HG03097 (cell line): Measurements from ENCODE around the gene CIZ1.
A peak's percentile ranks its signal among the peaks of the same experiment; 100 is the strongest.

Source experiments
- ATAC-seq: cut with Tn5 transposase; IDR thresholded peaks from one replicate; pipeline ENCODE4 v1.9.1; 2021; ENCODE audit not compliant: unreplicated experiment, low FRiP score

CIZ1 gene

DNA sequence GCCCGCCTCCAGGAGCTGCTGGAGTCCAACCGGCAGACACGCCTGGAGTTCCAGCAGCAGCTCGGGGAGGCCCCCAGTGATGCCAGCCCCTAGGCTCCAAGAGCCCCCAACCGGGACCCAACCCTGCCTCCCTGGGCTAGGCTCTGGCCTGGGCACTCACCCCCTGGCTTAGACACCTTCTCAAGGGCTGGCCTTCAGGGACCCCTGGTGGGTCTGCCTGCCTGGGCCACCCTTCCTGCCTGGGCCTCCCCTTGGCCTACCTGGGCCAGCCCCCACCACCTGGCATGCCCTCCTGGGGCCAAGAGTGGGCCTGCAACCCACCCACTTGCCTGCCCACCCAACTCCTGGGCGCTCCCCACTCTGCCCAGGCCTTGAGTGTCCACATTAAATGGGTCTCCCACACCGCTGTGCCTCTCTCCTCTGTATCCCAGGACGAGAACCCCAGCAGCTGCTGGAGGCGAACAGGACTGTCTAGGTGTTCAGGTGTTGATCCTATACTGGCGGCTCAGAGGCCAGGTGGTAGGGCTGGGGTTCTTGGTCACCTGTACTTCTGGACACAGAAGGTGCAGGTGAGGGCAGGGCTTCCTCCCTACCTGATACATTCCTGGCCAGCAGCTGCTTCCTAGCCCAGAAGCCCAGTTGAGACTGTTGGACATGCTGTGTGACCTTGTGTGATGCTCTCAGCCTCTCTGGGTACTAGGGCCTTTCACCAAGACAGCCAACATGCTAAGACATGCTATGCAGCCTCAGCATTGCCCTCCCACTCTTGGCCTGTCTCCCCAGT, 27.7 kb downstream of the CIZ1 start:
- ATAC-seq, result no peak

DNA sequence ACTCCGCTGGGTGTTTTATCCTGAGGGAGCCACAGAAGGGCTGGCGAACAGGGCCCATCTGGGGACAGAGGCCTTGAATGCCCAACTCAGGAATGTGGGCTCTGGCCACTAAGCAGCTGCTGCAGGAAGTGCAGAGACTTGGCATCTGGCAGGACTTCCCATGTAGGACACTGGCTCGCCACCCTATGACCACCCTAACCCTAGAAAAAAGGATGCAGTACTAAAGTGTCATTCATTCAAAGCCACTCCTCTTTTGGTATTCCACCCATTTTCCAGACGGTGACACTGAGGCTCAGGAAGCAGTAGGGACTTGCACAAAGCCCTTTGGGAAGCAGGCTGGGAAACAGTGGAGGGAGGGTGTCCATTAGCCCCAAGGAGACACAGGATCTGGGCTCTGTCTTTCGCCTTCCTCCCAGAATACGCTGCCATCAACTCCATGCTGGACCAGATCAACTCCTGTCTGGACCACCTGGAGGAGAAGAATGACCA, 28.3 kb downstream of the CIZ1 start:
- ATAC-seq, result no peak

DNA sequence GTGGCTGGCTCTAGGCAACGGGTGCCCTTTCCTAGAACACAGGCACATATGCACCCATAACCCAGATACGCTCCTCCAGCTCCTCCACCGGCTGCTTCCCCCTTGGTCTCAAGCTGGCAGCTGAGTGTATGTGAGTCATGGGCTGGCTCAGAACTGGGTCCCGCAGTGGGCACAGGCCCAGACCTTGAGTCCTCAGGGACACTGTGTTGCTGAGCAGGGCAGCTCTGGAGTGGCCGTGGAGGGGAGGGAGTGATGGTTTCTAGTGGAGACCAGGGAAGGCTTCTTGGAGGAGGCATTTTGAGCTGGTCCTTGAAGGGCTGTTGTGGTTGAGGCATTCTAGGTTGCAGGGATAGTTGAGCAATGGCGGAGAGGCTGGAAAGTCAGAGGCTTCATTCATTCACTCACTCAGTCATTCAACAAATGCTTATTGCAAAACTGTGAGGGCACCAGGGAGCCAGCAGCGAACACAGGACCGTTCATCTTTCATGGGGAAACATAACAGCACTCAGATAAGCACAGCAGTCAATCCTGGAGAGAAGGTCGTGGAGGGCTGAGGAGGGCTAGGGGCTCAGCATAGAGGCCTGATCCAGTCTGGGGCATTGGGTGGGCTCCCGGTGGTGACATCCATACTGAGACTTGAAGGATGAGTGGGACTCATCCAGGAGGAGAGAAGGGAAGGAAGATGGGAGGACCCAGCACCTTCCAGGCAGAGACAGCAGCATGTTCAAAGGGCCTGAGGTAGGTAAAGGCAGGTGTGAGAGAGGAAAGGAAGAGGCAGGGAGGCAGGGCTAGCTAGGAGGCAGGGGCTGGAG, 29.0 kb downstream of the CIZ1 start:
- ATAC-seq, result no peak

DNA sequence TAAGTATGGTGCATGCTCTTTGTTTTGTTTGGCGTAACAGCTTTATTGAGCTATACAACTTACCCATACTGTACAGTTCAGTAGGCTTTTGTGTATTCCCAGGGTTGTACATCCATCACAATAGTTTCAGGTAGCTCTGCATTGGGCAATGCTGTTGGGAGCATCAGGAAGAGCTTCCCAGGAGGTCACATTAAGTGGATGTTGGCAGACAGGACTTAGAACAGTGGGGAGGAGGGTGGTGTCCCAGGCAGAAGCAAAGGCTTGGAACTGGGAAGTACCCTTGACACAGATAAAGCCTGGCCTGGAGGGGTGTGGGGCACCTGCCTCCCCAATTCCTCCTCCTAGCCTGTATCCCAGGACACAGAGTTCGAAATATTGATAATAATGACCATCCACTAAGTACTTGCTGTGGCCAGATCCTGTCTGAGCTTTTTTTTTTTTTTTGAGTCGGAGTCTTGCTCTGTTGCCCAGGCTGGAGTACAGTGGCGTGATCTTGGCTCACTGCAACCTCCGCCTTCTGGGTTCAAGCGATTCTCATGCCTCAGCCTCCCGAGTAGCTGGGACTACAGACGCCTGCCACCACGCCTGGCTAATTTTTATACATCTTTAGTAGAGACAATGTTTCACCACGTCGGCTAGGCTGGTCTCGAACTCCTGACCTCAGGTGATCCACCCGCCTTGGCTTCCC, 30.0 kb downstream of the CIZ1 start:
- no peak for ATAC-seq

DNA sequence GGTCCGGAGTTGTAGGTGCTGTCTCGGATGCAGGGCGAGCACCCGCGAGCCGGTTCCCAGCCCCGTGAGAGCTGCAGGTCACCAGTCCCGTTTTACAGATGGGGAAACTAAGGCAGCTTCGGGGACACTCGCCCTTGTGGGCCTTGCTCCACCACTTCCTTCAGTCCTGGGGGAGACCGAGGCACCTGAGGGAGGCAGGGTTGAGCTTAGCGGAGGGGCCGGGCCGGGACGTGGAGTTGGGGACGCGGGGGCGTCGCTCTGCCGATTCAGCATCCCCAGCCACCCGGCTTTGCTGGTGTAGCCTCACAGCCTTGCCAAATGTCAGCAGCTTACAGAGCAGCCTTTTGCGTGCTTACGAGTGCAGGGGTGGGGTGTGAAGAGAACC, 30.8 kb downstream of the CIZ1 start:
- ATAC-seq, result no peak

DNA sequence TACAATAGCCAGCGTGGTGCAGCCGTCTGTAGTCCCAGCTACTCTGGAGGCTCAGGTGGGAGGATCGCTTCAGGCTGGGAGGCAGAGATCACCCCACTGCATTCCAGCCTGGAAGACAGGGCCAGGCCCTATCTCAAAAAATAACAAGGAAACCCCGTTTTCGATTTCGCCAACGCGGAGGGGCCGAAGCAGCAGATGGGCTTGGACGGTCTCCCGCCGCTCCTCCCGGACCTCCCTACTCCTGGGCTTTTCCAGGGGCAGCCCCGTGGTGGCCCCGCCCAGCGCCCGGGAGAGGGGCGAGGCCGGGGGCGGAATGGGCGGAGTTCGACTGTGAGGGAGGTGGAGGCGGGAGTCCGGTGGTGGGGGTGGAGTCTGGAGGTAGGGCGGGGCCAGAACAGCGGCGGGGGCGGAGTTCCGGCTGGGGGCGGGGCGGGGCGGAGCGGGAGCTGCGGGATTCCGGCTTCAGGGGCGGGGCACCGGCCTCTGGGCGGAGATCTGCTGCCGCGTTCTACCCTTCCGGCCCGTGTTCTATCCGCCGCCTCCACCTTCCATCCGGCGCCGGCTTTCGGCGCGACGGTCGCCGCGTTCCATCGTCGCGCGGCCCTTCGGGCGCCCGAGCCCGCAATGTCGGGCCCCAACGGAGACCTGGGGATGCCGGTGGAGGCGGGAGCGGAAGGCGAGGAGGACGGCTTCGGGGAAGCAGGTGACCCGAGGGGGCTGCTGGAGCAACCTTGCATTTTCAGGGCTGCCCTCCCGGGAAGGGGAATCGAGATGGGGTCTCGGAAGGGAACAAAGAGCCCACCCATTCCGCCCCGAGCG, 31.4 kb downstream of the CIZ1 start, which contains the start of gene BBLN:
Gene BBLN (plus strand): TSS at position 482 of the 819 bp plus-strand sequence. CDS start 143 bp downstream, at position 625.
- peak; percentile 66 for ATAC-seq

DNA sequence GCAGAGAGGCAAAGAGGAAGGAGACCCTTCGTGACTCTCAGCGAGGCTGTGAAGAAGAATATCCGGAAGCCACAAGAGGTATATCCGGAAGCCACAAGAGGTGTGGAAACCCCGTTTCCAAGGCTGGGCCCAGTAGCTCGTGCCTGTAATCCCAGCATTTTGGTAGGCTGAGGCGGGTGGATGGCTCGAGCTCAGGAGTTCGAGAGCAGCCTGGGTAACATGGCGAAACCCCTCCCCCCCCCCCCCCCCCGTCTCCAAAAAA, 31.9 kb downstream of the CIZ1 start:
- no peak for ATAC-seq

DNA sequence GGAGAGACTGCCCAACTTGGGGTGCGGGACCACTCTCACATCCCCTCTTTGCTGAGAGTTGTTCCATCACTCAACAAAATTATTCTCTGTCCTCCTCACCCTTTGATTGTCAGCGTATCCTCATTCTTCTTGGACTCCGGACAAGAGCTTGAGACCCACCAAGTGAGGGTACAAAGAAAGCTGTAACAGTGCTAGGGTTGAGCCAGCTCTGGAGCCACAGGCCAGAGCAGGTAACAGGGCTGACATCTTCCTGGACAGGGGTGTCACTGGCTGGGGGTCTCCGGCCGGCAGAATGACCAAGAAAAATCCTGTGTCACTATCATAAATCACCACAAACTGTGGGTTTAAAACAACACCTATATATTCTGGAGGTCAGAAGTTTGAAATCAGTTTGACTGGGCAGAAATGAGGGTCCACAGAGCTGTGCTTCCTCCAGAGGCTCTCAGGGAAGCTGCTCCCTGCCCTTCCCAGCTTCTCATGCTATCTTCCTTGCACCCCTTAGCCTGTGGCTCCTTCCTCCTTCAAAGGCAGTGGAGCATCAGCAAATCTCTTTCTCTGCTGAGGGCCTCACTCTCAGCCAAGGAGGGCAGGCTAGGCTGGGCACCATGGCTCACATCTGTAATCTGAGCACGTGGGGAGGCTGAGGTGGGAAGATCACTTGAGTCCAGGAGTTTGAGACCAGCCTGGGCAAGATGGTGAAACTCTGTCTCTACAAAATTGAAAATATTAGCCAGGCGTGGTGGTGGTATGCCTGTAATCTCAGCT, 35.5 kb downstream of the CIZ1 start:
- no peak for ATAC-seq

DNA sequence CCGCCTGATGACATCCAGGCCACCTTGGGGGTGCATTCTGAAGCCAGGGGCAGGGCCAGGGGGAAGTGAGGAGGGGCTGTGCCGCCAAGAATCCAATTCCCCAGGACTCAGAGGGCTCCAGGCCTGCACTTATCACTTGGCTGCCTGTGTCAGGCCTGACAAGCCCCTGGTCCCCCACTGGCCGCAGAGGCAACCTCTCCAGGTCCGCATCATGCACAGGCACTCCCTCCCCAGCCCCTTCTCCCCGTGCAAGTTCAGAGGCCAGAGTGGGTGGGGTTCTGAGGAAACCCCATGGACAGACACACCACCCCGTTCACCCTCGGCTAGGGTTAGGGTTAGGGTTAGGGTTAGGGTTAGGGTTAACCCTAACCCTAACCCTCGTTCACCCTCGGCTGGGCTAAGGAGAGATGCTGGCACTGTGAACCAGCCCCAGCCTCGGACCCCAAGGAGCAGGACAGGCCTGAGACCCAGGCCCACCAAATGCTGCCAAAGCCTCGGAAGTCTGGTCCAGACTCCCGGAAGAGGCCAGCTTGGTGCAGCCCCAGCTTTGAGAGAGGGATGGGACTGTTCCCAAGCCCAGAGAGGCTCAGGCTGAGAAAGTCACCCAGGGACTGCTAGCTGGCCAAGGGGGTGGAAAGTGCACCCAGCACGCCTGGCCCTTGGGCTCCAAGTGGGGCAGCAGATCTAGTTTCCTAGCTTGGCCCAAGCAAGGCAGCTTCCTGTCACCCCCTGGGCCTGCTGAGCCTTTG, 37.3 kb downstream of the CIZ1 start:
- no peak for ATAC-seq

DNA sequence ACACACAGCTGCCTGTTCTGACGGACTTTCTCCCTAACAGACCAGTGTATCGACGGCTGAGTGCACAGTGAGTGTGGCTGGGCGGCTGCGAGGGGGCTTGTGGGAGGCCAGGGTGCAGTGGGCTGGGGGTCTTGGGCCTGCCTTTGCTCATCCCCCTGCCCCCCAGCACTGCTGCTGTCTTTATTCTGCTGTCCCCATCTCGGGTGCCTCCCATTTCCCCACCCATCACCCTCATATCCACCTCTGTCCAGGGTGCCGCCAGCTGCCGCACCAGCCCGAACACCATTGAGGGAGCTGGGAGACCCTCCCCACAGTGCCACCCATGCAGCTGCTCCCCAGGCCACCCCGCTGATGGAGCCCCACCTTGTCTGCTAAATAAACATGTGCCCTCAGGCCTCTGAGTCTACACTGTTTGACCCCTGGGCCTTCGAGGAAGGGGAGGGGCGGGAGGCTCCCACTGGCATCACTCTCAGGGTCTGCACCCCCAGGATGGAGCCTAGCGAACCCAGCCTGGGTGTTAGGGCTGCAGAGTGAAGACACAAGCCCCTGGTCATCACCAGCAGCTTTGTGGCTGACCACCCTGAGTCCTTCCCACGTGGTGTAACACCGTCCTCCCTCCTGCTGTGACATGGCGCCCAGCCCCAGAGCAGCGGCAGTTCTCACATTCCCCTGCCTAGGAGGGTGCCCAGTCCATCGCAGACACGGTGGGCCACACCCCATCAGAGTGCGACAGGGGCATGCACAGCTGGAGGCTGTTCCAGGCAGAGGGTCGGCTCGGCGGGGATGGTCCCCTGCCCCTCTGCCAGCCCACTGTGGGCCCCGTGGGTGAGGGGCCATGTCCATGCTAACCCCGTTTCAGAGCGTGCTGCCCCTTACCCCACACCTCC, 38.1 kb downstream of the CIZ1 start:
- ATAC-seq, result no peak

DNA sequence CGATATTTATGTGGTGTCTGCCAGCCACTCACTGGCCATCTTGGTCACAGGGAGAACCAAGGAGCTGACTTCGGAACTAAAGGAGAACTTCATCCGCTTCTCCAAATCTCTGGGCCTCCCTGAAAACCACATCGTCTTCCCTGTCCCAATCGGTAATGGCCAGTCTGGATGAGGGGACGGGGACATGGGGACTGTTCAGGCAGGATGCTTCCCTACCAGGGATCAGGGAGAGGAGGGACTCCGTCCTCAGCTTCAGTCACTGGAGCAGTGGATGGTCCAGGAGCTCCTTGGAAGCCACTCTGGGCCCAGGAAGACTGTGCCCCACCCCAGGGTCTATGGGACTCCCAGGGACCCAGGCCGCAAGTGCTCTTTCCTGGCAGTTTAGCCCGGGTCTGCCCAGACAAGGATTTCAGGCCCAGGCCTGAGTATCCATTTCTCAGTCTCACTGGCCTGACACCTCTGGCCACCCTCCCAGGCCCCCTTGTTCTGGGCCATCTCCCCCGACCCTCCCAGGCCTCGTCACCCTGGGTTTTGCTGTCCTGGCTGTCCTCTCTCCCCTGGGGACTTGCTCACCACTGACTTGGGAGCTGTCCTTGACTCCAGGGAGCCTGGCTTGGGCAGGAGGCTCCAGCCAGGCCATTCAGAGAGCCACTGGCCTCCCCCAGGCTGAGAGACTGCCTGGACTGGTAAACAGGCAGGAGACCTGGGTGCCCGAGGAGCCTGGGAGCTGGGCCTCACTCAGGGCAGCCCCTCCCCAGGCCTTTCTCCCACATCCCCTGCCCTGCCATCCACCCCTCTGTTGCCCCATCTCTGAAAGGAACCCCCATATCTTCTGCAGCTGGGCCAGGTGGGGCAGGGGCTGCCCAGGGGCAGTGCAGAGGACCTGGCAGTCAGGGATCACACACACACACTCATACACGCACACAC, 39.0 kb downstream of the CIZ1 start:
- ATAC-seq, result no peak

DNA sequence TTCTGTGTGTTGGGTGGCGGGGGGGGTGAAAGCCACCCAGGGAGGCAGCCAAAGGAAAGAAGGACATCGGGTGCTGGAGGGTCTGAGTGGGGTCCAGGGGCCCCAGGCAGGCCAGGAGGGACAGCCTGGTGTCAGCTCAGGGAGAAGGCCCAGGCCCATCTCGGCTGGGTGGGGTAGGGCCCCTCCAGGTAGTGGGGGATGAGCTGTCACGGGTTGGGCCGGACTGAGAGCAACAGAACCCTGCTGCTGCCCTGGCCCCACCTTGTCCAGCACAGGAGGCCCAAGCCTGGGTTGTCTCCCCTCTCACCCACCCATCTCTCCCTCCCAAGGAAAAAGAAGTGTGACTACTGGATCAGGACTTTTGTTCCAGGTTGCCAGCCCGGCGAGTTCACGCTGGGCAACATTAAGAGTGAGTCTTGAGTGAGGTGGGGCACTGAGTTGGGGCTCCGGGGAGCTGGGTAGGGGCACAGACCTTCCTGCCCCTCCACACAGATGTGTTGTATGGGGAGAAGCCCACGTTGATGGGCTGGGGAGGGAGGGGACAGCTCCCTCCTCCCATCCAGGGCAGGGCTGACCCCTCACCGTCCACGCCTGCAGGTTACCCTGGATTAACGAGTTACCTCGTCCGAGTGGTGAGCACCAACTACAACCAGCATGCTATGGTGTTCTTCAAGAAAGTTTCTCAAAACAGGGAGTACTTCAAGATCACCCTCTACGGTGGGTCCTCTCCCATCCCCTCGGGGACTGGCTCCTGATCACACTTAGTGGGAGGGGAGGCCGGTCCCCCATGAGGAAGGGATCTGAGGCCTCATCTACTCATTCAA, 39.9 kb downstream of the CIZ1 start:
- no peak for ATAC-seq

DNA sequence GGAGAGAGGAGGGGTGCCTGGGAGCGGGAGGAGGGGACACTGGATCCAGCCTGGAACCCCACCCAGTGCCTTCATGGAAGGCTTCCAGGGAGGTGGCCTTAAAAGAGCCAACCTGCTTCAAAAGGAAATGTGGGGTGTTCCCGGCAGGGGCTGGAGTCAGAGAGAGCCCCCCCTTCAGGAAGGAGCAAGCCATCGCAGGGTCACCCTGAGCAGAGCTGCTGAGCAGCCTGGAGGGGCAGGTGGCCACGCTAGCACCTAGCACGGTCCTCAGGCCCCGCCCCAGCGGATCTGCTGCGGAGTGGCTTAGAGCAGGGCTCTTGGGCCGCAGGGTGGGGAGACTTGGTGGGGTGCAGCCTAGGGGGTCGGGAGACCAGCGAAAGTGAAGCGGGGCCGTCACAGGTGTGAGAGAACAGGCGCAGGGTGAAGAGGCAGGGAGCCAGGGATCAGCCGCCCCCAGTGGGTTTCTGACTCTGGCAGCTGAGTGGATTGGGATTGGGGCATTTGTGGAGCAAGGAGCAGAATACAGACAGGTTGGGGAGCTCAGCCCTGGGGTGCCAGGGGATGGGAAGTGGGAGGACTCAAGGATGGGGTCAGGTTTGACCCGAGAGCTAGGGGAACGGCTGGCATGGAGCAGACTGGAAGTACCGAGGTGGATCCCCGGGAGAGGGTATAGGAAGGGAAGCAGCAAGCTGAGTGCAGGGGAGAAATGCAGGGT, 40.6 kb downstream of the CIZ1 start:
- ATAC-seq, result no peak

DNA sequence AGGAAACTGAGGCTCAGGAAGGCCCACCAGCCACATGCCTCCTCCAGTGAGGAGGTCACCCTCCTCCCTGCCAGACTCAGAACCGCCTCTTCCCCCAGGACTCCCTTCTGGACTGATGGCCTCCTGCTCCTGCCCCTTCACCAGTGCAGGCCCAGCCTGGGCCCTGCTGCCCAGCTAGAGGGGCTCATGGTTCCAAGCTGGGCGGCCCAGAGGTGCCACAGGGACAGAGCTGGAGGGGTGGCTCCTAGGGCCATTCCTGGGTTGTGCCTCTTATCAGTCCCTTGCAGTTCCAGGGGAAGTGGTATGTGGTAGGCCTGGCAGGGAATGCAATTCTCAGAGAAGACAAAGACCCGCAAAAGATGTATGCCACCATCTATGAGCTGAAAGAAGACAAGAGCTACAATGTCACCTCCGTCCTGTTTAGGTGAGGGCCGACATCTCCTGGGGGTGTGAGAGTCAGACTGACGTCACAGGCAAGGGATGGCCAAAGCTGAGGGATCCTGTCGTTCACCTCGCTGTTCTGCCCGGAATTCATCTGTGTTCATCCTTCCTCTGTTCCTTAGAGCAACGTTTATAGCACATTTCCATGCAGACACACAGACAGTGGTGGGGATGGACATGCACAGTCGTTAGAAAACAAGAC, 41.3 kb downstream of the CIZ1 start:
- ATAC-seq, result no peak

DNA sequence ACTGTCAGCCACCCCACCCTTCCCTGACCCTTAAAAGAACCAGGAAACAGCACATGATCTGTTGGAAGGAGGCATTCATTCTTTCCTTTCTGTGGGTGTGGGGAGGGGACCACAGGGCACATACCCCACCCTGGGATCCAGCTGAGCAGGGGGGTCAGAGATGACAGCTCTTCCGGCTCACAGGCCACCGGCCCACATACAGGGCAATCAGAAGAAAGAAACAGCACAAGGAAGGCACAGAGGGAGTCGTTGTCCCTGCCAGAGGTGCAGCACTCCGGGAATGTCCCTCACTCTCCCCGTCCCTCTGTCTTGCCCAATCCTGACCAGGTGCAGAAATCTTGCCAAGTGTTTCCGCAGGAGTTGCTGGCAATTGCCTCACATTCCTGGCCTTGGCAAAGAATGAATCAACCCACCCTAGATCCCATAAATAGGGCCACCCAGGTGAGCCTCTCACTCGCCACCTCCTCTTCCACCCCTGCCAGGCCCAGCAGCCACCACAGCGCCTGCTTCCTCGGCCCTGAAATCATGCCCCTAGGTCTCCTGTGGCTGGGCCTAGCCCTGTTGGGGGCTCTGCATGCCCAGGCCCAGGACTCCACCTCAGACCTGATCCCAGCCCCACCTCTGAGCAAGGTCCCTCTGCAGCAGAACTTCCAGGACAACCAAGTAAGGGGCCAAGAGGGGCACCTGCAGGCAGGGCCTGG, 42.2 kb downstream of the CIZ1 start, which contains the start of gene LCN2:
Gene LCN2 (plus strand): TSS at position 453 of the 701 bp plus-strand sequence. CDS start 73 bp downstream, at position 526.
- no peak for ATAC-seq
